GM21717 (cell line): ENCODE data around the gene MRPL47.
"Not testable (repeated sequence)": the region's sequence is repeated elsewhere in the genome, so short reads cannot be mapped to it uniquely, and the experiment has no call there.

Experiments used
- ATAC-seq: cut with Tn5 transposase; IDR thresholded peaks from one replicate; pipeline ENCODE4 v1.9.1; 2021; ENCODE audit warnings: mild to moderate bottlenecking, moderate library complexity; ENCODE audit not compliant: unreplicated experiment

Gene MRPL47

GRCh38 chr3:179604321-179605078, at the start of gene MRPL47, which contains the start of gene NDUFB5:
Gene MRPL47, minus strand, starts transcription at chr3:179604638. Its CDS starts 14 bp downstream, at chr3:179604624.
Gene NDUFB5, plus strand, starts transcription at chr3:179604794. Its CDS starts 22 bp downstream, at chr3:179604816.
- peak; percentile 96 for ATAC-seq

GRCh38 chr3:179653096-179653797, 48.8 kb upstream of the MRPL47 start:
- ATAC-seq: peak; percentile 66

DNA sequence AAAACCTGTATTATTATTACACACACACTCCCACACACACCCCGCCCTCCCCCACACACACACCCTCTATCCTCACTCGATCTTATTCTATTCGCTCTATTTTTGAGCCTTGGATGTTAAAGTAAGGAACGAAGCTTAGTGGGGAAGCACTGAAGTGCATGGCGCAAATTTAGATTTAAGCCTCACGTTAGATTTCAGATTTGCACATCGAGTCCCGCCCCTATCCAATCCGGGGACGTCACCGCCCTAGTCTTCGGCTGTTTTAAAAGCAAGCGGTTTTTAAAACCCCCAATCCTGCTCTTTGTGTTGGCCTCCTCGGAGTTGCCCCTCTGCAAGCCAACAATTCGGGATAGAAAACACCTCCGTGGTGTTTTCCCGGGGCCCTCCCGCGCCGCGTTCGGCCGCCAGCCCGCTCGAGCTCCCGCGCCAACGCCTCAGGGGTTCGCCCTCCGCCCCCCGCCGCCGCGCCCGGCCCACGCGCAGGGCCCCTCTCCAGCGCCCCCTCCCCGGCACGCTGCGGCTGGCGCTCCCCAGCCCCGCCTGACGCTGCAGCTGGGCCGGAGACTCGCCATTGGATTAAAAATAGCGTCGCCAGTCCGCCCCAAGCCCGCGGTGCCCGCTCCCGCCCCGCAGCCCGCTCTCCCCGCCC, 48.1 kb upstream of the MRPL47 start, which contains the start of gene USP13:
USP13 (plus strand) TSS at position 594 of the 649 bp plus-strand sequence. CDS start 186 bp downstream, outside the sequence.
- peak; percentile 74 for ATAC-seq

DNA sequence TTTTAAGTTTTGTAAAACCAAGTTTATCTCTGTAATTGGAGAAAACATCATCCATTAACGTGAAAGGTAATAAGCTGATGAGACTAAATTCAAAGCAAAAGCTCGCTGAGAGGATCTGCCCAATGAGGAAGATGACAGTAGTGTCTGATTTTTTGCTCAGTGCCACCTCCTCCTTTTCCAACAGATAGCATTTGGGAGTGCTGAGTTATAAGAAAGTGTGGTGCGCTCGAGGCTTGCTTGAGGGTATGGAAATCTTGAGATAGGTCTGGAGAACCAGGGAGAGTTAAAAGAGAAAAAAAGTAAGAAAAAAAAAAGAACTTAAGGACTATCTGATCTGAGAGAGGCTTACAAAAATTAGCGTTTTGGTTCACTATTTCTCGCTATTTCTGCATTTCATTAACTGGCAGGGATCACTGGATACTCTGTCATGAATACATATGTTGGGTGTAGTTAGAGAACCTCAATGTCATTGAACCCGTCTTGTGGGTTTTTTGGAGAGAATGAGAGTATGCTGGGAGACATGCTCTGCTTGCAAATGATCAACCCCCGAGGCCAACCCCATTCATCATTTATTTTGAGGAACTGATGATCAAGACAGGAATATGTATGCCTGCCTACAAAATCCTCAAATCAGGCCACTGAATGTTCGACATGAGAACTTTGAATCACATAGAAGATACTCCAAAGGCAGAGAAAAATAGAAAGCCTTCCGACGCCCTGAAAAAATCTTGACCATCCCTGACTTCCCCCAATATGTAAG, 47.4 kb upstream of the MRPL47 start:
- no peak for ATAC-seq

- ATAC-seq: no peak
Measured at GRCh38 chr3:179646177-179646576, 41.7 kb upstream of the MRPL47 start.

DNA sequence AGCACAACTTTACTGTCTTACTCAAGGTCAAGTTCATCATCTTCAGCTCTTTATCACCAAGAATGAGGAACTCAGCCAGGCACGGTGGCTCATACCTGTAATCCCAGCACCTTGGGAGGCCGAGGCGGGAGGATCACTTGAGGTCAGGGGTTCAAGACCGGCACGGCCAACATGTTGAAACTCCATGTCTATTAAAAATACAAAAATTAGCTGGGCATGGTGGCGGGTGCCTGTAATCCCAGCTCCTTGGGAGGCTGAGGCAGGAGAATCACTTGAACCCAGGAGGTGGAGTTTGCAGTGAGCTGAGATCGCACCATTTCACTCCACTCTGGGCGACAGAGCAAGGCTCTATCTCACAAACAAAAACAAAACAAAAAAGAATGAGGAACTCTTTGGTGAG, 39.4 kb upstream of the MRPL47 start:
- ATAC-seq: not testable (repeated sequence)

GRCh38 chr3:179642871-179643270, 38.4 kb upstream of the MRPL47 start:
- ATAC-seq: no peak

DNA sequence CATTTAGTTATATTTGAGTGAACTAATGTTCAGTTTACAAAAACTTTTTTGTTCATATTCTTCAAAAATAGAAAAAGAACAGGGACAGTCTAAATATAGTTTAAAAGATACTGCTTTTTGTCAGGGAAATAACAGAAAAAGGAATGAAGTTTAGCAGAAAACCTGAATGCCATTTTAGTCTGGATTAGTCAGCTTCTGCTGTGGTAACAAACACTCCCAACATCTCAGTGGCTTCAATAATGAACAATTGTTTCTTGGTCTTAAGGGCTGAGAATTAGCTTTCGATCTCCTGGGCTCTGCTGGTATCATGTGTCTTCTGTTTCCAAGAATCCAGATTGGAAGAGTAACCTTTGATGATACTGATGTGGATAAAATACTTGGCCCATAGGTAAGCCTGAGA, 36.0 kb upstream of the MRPL47 start:
- ATAC-seq: no peak

DNA sequence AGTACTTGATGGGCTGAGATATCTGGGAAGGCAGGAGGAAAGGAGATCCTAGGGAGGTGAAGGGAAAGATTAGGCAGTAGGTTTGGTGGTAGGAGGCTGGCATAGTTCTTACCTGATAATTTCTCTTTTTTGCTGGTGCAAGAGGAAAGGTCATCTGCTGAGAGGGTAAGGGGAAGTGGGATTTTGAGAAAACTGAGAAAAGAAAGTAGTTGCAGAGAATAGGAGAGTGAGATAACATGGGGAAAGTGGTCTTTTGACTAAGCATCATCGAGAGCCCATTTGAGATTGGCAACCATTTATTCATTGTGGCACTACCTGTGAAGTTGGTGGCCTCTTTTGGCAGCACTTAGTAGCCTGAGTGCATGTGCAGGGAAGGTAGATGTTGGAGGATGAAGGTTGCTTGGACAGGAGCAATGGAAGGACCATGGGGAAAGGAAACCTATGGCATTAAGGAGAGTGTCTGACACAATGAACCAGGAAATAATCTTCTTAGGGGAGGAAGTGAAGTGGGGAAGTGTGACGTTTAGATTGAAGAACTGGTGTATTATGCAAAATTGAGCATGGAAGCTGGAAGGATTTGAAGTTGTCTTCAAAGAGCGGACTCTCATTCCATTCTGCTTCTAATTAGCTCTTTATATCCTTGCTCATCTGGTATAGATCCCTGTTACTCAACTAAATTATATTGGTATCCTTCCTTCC, 26.5 kb upstream of the MRPL47 start:
- ATAC-seq: no peak

DNA sequence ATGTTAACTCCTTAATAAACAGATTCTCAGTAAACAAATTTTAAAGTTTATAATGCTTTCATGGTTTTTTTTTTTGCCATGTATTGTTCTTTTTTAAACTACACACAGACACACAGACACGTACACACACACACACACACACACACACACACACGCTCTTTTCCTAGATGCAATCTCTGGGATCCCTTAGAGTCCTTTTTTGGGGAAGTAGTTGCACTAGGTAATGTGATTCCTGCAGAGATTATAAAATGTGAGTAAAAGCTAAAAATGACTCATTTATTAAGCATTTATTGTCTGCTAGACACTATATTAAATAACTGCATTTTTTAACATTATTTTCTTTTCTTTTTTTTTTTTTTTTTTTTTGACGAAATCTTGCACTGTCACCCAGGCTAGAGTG, 20.0 kb upstream of the MRPL47 start:
- ATAC-seq: no peak

DNA sequence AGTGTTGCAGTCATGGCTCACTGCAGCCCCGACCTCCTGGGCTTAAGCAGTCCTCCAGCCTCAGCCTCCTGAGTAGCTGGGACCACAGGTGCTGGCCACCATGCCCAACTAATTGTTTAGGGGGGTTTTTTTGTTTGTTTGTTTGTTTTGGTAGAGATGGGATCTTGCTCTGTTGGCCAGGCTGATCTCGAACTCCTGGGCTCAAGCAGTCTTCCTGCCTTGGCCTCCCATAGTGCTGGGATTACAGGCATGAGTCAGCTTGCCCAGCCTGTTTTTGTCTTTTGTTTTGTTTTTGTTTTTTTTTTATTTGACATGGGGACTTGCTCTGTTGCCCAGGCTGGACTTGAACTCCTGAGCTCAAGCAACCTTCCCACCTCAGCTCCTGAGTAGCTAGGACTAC, 17.6 kb upstream of the MRPL47 start:
- no peak for ATAC-seq

DNA sequence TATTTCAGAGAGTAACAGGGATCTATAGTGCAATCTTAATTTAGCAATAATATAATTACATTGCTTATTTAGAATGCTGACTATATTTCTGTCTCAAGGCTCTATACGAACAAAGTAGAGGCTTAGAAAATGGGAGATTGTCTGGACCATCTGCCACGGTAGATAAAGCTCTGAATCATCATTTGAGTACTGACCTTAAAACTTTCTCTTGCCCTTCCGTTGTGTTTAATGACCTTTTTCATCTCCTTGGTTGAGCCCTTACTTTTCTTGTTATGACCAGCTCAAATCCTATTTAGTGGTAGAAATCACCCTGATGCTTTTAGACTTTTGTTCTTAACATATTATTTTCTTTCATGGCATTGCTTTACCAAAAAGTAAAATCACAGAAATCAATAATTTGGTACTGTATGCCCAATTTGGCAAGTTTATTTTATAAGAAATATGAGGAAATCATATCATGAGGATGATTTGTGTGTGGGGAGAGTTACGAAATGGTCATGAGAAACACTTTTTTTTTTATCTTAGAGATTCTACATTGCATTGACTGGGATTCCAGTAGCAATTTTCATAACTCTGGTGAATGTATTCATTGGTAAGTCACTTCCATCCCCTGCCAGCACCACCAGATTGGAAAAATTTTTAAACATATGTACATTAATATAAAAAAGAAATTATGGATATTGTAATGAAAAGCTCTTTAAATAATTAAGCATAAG, 11.2 kb upstream of the MRPL47 start:
- ATAC-seq: no peak

GRCh38 chr3:179613807-179614206, 9.4 kb upstream of the MRPL47 start:
- ATAC-seq: no peak

GRCh38 chr3:179610066-179610465, 5.6 kb upstream of the MRPL47 start:
- no peak for ATAC-seq

DNA sequence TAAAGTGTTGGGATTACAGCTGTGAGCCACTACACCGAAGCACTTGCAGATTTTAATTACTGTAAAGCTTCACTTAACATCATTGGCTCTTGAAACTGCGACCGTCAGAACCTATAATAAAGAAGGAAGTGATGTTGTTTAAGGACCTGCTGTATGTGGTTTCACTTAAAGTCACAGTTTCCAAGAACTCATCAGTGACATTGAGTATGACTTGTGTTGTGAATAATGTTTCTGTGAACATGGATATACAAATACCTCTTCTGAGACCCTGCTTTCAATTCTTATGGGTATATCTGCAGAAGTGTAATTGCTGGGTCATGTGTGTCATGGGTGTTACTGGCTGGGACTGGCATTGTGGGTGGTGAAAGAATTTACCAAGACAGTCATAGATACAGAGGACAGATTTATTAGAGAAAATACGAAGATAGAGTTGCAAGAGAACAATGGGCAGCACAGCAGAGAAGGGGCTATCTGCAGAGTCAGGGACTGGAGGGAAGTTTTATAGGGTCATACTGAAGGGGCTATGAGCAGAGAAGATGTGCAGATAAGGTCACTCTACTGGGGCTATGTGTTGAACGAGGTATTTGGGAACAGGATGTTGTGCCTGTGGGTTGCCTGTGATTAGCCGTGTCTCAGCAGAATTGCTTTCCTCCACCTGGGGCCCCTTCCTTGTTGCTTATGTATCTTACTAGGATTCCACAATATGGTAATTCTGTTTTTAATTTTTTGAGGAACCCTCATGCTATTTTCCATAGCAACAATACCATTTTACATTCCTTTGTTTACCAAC, 4.7 kb upstream of the MRPL47 start:
- ATAC-seq: peak; percentile 62

DNA sequence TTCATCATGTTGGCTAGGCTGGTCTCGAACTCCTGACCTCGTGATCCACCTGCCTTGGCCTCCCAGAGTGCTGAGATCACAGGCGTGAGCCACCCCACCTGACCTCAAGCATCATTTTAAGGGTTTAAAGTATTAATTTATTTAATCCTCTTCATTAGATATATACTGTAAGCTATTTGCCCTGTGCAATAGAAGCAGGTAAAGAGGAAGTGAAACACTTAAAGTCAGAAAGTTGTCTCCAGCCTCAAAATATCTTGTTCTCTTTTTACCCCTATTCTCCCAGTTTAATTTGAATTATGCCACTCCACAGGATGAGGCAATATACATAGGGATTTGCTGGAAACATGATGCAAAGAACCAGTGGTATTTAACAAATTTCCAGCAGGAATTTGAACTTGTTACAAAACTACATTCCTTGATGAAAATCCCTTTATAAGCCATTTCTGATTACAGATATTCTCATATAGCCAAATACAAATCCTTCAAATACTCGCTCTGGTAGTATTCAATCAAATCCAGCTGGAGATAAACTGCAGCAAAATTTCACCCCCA, 2.2 kb upstream of the MRPL47 start:
- no peak for ATAC-seq

DNA sequence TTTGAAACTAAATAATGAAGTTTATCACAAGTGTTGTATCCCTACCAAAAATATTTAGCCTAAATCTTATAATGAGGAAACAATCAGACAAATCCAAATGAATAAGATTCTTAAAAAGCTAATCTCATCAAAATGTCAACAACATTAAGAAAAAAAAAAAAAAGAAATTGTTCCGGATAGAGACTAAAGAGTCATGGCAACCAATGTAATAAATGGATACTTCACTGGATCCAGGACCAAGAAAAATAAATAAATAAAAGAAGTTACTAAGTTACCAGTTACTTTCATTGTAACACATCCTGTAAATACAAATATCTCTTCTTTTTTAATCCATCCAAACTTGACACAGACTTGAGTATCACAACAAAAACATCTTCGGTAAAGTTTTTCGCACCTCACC, 607 bp downstream of the MRPL47 start:
- no peak for ATAC-seq

GRCh38 chr3:179603321-179603720, 1.1 kb downstream of the MRPL47 start:
- ATAC-seq: no peak

GRCh38 chr3:179599531-179599930, 4.9 kb downstream of the MRPL47 start:
- no peak for ATAC-seq
